ENCODE measurements around the gene CSDE1.
A peak's percentile ranks its signal among the peaks of the same experiment; 100 is the strongest.

CSDE1 gene

GRCh38 chr1:114700036-114700600, 57.7 kb downstream of the CSDE1 start:
- DNase-seq, result no peak

GRCh38 chr1:114696810-114697209, 61.0 kb downstream of the CSDE1 start:
- no peak for DNase-seq

- no peak for DNase-seq
These were observed 62.2 kb downstream of the CSDE1 start, which contains the start of gene AMPD1 for GRCh38 chr1:114695430-114696058. TSS of gene AMPD1 (minus strand) at chr1:114695546. CDS start at chr1:114695471, 75 bp downstream.

GRCh38 chr1:114694540-114695310, 63.1 kb downstream of the CSDE1 start:
- DNase-seq, result no peak

- DNase-seq, result no peak
These were observed 64.8 kb downstream of the CSDE1 start for GRCh38 chr1:114692947-114693346.

- no peak for DNase-seq
These were observed 66.7 kb downstream of the CSDE1 start for GRCh38 chr1:114691061-114691460.

GRCh38 chr1:114690148-114690547, 67.6 kb downstream of the CSDE1 start:
- DNase-seq, result no peak

- no peak for DNase-seq
These were observed 69.3 kb downstream of the CSDE1 start for GRCh38 chr1:114688526-114688925.

- DNase-seq, result no peak
These were observed 71.9 kb downstream of the CSDE1 start for GRCh38 chr1:114685851-114686250.

- no peak for DNase-seq
These were observed 80.1 kb downstream of the CSDE1 start for GRCh38 chr1:114677691-114678090.

GRCh38 chr1:114676115-114676514, 81.7 kb downstream of the CSDE1 start:
- DNase-seq, result no peak

- DNase-seq, result no peak
These were observed 85.9 kb downstream of the CSDE1 start for GRCh38 chr1:114671939-114672275.

GRCh38 chr1:114671011-114671938, 86.5 kb downstream of the CSDE1 start:
- DNase-seq, result peak; percentile 59 to 77

- peak; percentile 66 to 78 for DNase-seq
These were observed 87.4 kb downstream of the CSDE1 start for GRCh38 chr1:114670083-114671010.

GRCh38 chr1:114669562-114670082, 88.2 kb downstream of the CSDE1 start, which contains the start of gene DENND2C:
TSS of gene DENND2C (minus strand) at chr1:114670049. CDS start at chr1:114625984, 44,065 bp downstream.
- DNase-seq, result peak in 1 of 2 experiments; percentile 40

- no peak for DNase-seq
These were observed 88.8 kb downstream of the CSDE1 start for GRCh38 chr1:114668784-114669561.

- no peak for DNase-seq
These were observed 89.4 kb downstream of the CSDE1 start for GRCh38 chr1:114668373-114668772.

GRCh38 chr1:114666954-114667353, 90.8 kb downstream of the CSDE1 start:
- no peak for DNase-seq
